Liver (tissue), 9 donors: ENCODE measurements around the gene LMNTD2. TPM values are rescaled to one million over a fixed set of nuclear protein-coding genes. Genes with fewer than 3 reads are reported as not detected.

Source experiments
- DNase-seq: peaks from one replicate; pipeline ENCODE4 v3.0.0-alpha.2; 2017; ENCODE audit warnings: low spot score
- H3K27ac ChIP-seq, 2 donors: one replicate each; pipeline ENCODE4 v1.7.0; 2013; ENCODE audit warnings: inconsistent platforms in 2 of 2, low read length in 2 of 2, control low read depth in 1 of 2, low read depth in 1 of 2, mild to moderate bottlenecking in 1 of 2
- H3K27me3 ChIP-seq, 4 donors: one replicate each; pipeline versions ENCODE4 v1.6.1 to v1.7.0; 2013; ENCODE audit warnings: low read length in 3 of 4, inconsistent platforms in 1 of 4, mild to moderate bottlenecking in 1 of 4, moderate library complexity in 1 of 4; ENCODE audit not compliant: control insufficient read depth in 4 of 4, insufficient read depth in 4 of 4
- H3K36me3 ChIP-seq, 4 donors: one replicate each; pipeline versions ENCODE4 v1.6.1 to v1.7.0; 2013; ENCODE audit warnings: low read length in 3 of 4, mild to moderate bottlenecking in 3 of 4, low read depth in 1 of 4, moderate library complexity in 1 of 4; ENCODE audit not compliant: control insufficient read depth in 4 of 4, insufficient read depth in 3 of 4
- H3K4me1 ChIP-seq, 4 donors: one replicate each; pipeline versions ENCODE4 v1.6.1 to v1.7.0; 2013; ENCODE audit warnings: low read length in 3 of 4, mild to moderate bottlenecking in 3 of 4, moderate library complexity in 1 of 4; ENCODE audit not compliant: control insufficient read depth in 4 of 4, insufficient read depth in 4 of 4
- H3K4me3 ChIP-seq, 3 donors: one replicate each; pipeline versions ENCODE4 v1.6.1 to v1.7.0; 2013; ENCODE audit warnings: low read length in 3 of 3, control low read depth in 1 of 3, low read depth in 1 of 3, mild to moderate bottlenecking in 1 of 3
- H3K9ac ChIP-seq, 2 donors: one replicate each; pipeline ENCODE4 v1.7.0; 2013; ENCODE audit warnings: low read length in 2 of 2, mild to moderate bottlenecking in 2 of 2, moderate library complexity in 2 of 2, control low read depth in 1 of 2, low read depth in 1 of 2
- H3K9me3 ChIP-seq, 4 donors: one replicate each; pipeline versions ENCODE4 v1.6.1 to v1.7.0; 2013; ENCODE audit warnings: low read length in 3 of 4; ENCODE audit not compliant: control insufficient read depth in 4 of 4
- EGR1 ChIP-seq, 2 donors: IDR thresholded peaks; 2 replicates each; pipeline ENCODE4 v1.6.1; 2016 to 2018; ENCODE audit warnings: antibody characterized with exemption in 2 of 2, low read depth in 2 of 2
- FOXA2 ChIP-seq: IDR thresholded peaks from 2 replicates; pipeline ENCODE4 v1.6.1; 2016; ENCODE audit warnings: antibody characterized with exemption
- GABPA ChIP-seq, 2 donors: IDR thresholded peaks in 1 of 2; conservative IDR thresholded peaks in 1 of 2; 2 replicates each; pipeline ENCODE4 v1.6.1; 2016; ENCODE audit warnings: antibody characterized with exemption in 2 of 2, mild to moderate bottlenecking in 1 of 2, moderate library complexity in 1 of 2
- HNF4G ChIP-seq: IDR thresholded peaks from 2 replicates; pipeline ENCODE4 v1.6.1; 2016; ENCODE audit warnings: antibody characterized with exemption
- JUND ChIP-seq, 2 donors: IDR thresholded peaks; 2 replicates each; pipeline ENCODE4 v1.6.1; 2016; ENCODE audit warnings: antibody characterized with exemption in 2 of 2
- NR2F2 ChIP-seq: IDR thresholded peaks from 2 replicates; pipeline ENCODE4 v1.6.1; 2016; ENCODE audit warnings: antibody characterized with exemption
- RAD21 ChIP-seq, 2 donors: IDR thresholded peaks; 2 replicates each; pipeline ENCODE4 v1.6.1; 2016; ENCODE audit warnings: antibody characterized with exemption in 2 of 2, mild to moderate bottlenecking in 2 of 2
- SP1 ChIP-seq: IDR thresholded peaks from 2 replicates; pipeline ENCODE4 v1.6.1; 2018; ENCODE audit warnings: antibody characterized with exemption, mild to moderate bottlenecking
- TAF1 ChIP-seq: conservative IDR thresholded peaks from 2 replicates; pipeline ENCODE4 v1.6.1; 2016; ENCODE audit warnings: antibody characterized with exemption, mild to moderate bottlenecking
- YY1 ChIP-seq: IDR thresholded peaks from 2 replicates; pipeline ENCODE4 v1.6.1; 2016; ENCODE audit warnings: antibody characterized with exemption, mild to moderate bottlenecking
- ZBTB33 ChIP-seq: IDR thresholded peaks from 2 replicates; pipeline ENCODE4 v1.6.1; 2016; ENCODE audit warnings: antibody characterized with exemption
- WGBS: extraction: QIAGEN DNeasy Blood & Tissue Kit; methylation state at CpG from one replicate; pipeline ENCODE4 v1.1.7; 2013; 5-methylcytosine and 5-hydroxymethylcytosine counted together
- polyA plus RNA-seq, 2 donors: library from polyadenylated mRNA; stranded (reverse) in 1 of 2; unstranded in 1 of 2; fragments of 200-250 nt in 1 of 2; fragments of >200 nt in 1 of 2; fragmentation: Nextera tagmentation in 1 of 2; extraction: Ambion mirVana in 1 of 2; gene quantifications; one replicate each; pipeline versions ENCODE4 v1.2.1 to v1.2.3, GENCODE V29; 2013 to 2015
- total RNA-seq, 2 donors: library from RNA; depleted of rRNA; stranded (reverse); fragments of >200 nt; gene quantifications; one replicate each; pipeline ENCODE4 v1.2.3, GENCODE V29; 2014
- TF ChIP-seq, protein P1 (sequence below): IDR thresholded peaks from 2 replicates; pipeline ENCODE4 v1.6.1; 2016; ENCODE audit warnings: antibody characterized with exemption, mild to moderate bottlenecking
- TF ChIP-seq, protein P2 (sequence below): IDR thresholded peaks from 2 replicates; pipeline ENCODE4 v1.6.1; 2016; ENCODE audit warnings: antibody characterized with exemption
- donor health status: healthy.
- donor health status: healthy.
- donor health status: healthy.
- donor health status: healthy.
- donor health status: healthy.

The LMNTD2 gene
- total and polyA plus RNA-seq, 4 donors = 1.2 to 4.6 (median 2.3) TPM

GRCh38 chr11:563066-563811, 2.7 kb upstream of the LMNTD2 start:
- DNase-seq = no peak
- Histone ChIP-seq H3K9ac (no peak overlapping the region), H3K27ac (no peak overlapping the region), H3K4me3 (no peak overlapping the region), H3K36me3 (peaks cover 0 to 8% (median 6%) of the 10 kb centered on the region in 4 donors), H3K27me3 (no peaks in the 10 kb centered on the region), H3K9me3 (no peaks in the 10 kb centered on the region), H3K4me1 (peaks cover 19 to 40% (median 28%) of the 10 kb centered on the region in 4 donors)
- 96% methylated on average over 18 of the region's 18 CpGs for WGBS
- TF ChIP-seq RAD21 (IDR thresholded peaks at IDR 0.05) (no peak), GABPA (IDR thresholded peaks at IDR 0.05 in 1 of 2, conservative IDR thresholded peaks at IDR 0.05 in 1 of 2) (no peak), YY1 (no peak), HNF4G (no peak), EGR1 (IDR thresholded peaks at IDR 0.05; ENCODE audit: low read depth in 2 of 2) (no peak), FOXA2 (no peak), SP1 (no peak), TAF1 (no peak), ZBTB33 (no peak), JUND (IDR thresholded peaks at IDR 0.05) (no peak)
- TF ChIP-seq, protein P1, sequence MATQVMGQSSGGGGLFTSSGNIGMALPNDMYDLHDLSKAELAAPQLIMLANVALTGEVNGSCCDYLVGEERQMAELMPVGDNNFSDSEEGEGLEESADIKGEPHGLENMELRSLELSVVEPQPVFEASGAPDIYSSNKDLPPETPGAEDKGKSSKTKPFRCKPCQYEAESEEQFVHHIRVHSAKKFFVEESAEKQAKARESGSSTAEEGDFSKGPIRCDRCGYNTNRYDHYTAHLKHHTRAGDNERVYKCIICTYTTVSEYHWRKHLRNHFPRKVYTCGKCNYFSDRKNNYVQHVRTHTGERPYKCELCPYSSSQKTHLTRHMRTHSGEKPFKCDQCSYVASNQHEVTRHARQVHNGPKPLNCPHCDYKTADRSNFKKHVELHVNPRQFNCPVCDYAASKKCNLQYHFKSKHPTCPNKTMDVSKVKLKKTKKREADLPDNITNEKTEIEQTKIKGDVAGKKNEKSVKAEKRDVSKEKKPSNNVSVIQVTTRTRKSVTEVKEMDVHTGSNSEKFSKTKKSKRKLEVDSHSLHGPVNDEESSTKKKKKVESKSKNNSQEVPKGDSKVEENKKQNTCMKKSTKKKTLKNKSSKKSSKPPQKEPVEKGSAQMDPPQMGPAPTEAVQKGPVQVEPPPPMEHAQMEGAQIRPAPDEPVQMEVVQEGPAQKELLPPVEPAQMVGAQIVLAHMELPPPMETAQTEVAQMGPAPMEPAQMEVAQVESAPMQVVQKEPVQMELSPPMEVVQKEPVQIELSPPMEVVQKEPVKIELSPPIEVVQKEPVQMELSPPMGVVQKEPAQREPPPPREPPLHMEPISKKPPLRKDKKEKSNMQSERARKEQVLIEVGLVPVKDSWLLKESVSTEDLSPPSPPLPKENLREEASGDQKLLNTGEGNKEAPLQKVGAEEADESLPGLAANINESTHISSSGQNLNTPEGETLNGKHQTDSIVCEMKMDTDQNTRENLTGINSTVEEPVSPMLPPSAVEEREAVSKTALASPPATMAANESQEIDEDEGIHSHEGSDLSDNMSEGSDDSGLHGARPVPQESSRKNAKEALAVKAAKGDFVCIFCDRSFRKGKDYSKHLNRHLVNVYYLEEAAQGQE = no peak
- TF ChIP-seq, protein P2, sequence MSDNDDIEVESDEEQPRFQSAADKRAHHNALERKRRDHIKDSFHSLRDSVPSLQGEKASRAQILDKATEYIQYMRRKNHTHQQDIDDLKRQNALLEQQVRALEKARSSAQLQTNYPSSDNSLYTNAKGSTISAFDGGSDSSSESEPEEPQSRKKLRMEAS = no peak

DNA sequence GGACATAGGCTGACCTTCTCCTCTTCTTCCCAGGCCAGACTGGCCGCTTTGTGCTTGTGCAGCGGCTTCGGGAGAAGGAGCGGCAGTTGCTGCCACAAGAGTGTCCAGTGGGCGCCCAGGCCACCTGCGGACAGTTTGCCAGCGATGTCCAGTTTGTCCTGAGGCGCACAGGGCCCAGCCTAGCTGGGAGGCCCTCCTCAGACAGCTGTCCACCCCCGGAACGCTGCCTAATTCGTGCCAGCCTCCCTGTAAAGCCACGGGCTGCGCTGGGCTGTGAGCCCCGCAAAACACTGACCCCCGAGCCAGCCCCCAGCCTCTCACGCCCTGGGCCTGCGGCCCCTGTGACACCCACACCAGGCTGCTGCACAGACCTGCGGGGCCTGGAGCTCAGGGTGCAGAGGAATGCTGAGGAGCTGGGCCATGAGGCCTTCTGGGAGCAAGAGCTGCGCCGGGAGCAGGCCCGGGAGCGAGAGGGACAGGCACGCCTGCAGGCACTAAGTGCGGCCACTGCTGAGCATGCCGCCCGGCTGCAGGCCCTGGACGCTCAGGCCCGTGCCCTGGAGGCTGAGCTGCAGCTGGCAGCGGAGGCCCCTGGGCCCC, 1.6 kb upstream of the LMNTD2 start:
- no peaks in the 10 kb centered on the region for H3K27me3 ChIP-seq
- no peaks in the 10 kb centered on the region for H3K9me3 ChIP-seq
- H3K36me3 ChIP-seq = peaks cover 0 to 8% (median 6%) of the 10 kb centered on the region in 4 donors
- H3K27ac ChIP-seq = peak overlapping the region; percentile 49 to 93
- DNase-seq = no peak
- WGBS = 95% methylated on average over 29 of the region's 29 CpGs
- peaks cover 19 to 31% (median 22%) of the 10 kb centered on the region in 4 donors for H3K4me1 ChIP-seq
- TF ChIP-seq ZBTB33 (no peak), JUND (IDR thresholded peaks at IDR 0.05) (no peak), TAF1 (no peak), NR2F2 (no peak)
- H3K9ac ChIP-seq = peak overlapping the region in 1 of 2 donors; percentile 51
- H3K4me3 ChIP-seq = peak overlapping the region; percentile 7 to 95 (median 60)
